Smooth muscle cell (in vitro differentiated cells): ENCODE data around the gene KRTAP20-4. TPM values are rescaled to one million over a fixed set of nuclear protein-coding genes. Genes with fewer than 3 reads are reported as not detected.

ENCODE experiments used
- DNase-seq: peaks from one replicate; lab custom pipeline; 2025; ENCODE audit not compliant: unreplicated experiment; lab: John Stamatoyannopoulos, UW
- H2AFZ ChIP-seq: fragments of 200-600 bp; sonication (generic); 2 replicates; pipeline ENCODE4 v1.6.0; 2016; ENCODE audit warnings: antibody characterized with exemption, low read depth, mild to moderate bottlenecking
- H3F3A ChIP-seq: fragments of 200-600 bp; sonication (generic); 2 replicates; pipeline ENCODE4 v1.6.0; 2017; ENCODE audit warnings: antibody characterized with exemption, low read depth
- H3K27ac ChIP-seq: fragments of 200-600 bp; sonication (generic); 2 replicates; pipeline ENCODE4 v1.5.1; 2016; ENCODE audit warnings: low read depth, mild to moderate bottlenecking
- H3K27me3 ChIP-seq: fragments of 200-600 bp; sonication (generic); 2 replicates; pipeline ENCODE4 v1.6.1; 2016; ENCODE audit warnings: low read depth, mild to moderate bottlenecking
- H3K36me3 ChIP-seq: fragments of 200-600 bp; sonication (generic); 2 replicates; pipeline ENCODE4 v1.5.1; 2016; ENCODE audit warnings: low read depth
- H3K4me1 ChIP-seq: fragments of 200-600 bp; sonication (generic); 2 replicates; pipeline ENCODE4 v1.5.1; 2016; ENCODE audit warnings: low read depth
- H3K4me2 ChIP-seq: fragments of 200-600 bp; sonication (generic); 2 replicates; pipeline ENCODE4 v1.6.0; 2016; ENCODE audit warnings: mild to moderate bottlenecking
- H3K4me3 ChIP-seq: fragments of 200-600 bp; sonication (generic); 2 replicates; pipeline ENCODE4 v1.5.1; 2016; ENCODE audit warnings: mild to moderate bottlenecking
- H3K79me2 ChIP-seq: fragments of 200-600 bp; sonication (generic); 2 replicates; pipeline ENCODE4 v1.6.0; 2016; ENCODE audit warnings: low read depth, mild to moderate bottlenecking
- H3K9ac ChIP-seq: fragments of 200-600 bp; sonication (generic); 2 replicates; pipeline ENCODE4 v1.6.0; 2016; ENCODE audit warnings: low read depth
- H3K9me3 ChIP-seq: fragments of 200-600 bp; sonication (generic); replicated peaks from 2 replicates; pipeline ENCODE4 v1.5.1; 2016; ENCODE audit warnings: low read depth
- H4K20me1 ChIP-seq: fragments of 200-600 bp; sonication (generic); 2 replicates; pipeline ENCODE4 v1.6.0; 2016; ENCODE audit warnings: low read depth
- WGBS: methylation state at CpG from one replicate; pipeline ENCODE4 v1.1.7; 2016; ENCODE audit warnings: low lambda C conversion rate; 5-methylcytosine and 5-hydroxymethylcytosine counted together
- polyA plus RNA-seq: library from polyadenylated mRNA; unstranded; fragments of >200 nt; fragmentation: Nextera tagmentation; extraction: Ambion mirVana; gene quantifications from 2 replicates; pipeline ENCODE4 v1.2.1, GENCODE V29; 2016
- total RNA-seq: library from RNA; depleted of rRNA; stranded (reverse); fragments of >200 nt; gene quantifications from 2 replicates; pipeline ENCODE4 v1.2.3, GENCODE V29; 2014
- TF ChIP-seq, protein P1 (sequence below): fragments of 200-600 bp; sonication (generic); IDR thresholded peaks from 2 replicates; pipeline ENCODE4 v1.5.1; 2017; ENCODE audit warnings: borderline replicate concordance, mild to moderate bottlenecking, antibody characterized with exemption; ENCODE audit not compliant: insufficient read depth, poor library complexity, severe bottlenecking

KRTAP20-4 gene
- total and polyA plus RNA-seq, 2 experiments from 2014 or later = not detected

- no peaks in the 10 kb centered on the region for H3K79me2 ChIP-seq
- DNase-seq = no peak
- H3F3A ChIP-seq = no peaks in the 10 kb centered on the region
- H3K4me1 ChIP-seq = no peaks in the 10 kb centered on the region
- H2AFZ ChIP-seq = no peak overlapping the region
- H3K4me2 ChIP-seq = no peak overlapping the region
- no peaks in the 10 kb centered on the region for H4K20me1 ChIP-seq
- H3K27ac ChIP-seq = no peak overlapping the region
- H3K4me3 ChIP-seq = no peak overlapping the region
- H3K9me3 ChIP-seq = no peaks in the 10 kb centered on the region
- TF ChIP-seq, protein P1, sequence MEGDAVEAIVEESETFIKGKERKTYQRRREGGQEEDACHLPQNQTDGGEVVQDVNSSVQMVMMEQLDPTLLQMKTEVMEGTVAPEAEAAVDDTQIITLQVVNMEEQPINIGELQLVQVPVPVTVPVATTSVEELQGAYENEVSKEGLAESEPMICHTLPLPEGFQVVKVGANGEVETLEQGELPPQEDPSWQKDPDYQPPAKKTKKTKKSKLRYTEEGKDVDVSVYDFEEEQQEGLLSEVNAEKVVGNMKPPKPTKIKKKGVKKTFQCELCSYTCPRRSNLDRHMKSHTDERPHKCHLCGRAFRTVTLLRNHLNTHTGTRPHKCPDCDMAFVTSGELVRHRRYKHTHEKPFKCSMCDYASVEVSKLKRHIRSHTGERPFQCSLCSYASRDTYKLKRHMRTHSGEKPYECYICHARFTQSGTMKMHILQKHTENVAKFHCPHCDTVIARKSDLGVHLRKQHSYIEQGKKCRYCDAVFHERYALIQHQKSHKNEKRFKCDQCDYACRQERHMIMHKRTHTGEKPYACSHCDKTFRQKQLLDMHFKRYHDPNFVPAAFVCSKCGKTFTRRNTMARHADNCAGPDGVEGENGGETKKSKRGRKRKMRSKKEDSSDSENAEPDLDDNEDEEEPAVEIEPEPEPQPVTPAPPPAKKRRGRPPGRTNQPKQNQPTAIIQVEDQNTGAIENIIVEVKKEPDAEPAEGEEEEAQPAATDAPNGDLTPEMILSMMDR = no peak
- no peak overlapping the region for H3K9ac ChIP-seq
- H3K27me3 ChIP-seq = no peaks in the 10 kb centered on the region
- H3K36me3 ChIP-seq = no peaks in the 10 kb centered on the region
Observed at GRCh38 chr21:30615199-30615598, 5.2 kb upstream of the KRTAP20-4 start.

- no peaks in the 10 kb centered on the region for H4K20me1 ChIP-seq
- no peaks in the 10 kb centered on the region for H3F3A ChIP-seq
- DNase-seq = no peak
- WGBS = 93% methylated on average over 2 of the region's 2 CpGs
- no peak within 1 kb of the TSS for H3K4me3 ChIP-seq
- H3K9ac ChIP-seq = no peak within 1 kb of the TSS
- no peak within 1 kb of the TSS for H3K4me2 ChIP-seq
- H3K36me3 ChIP-seq = no peaks in the 10 kb centered on the region
- no peak within 1 kb of the TSS for H3K27ac ChIP-seq
- H3K4me1 ChIP-seq = no peaks in the 10 kb centered on the region
- H3K79me2 ChIP-seq = no peaks in the 10 kb centered on the region
- no peaks in the 10 kb centered on the region for H3K27me3 ChIP-seq
- no peaks in the 10 kb centered on the region for H3K9me3 ChIP-seq
- TF ChIP-seq, protein P1 = no peak
- H2AFZ ChIP-seq = no peak within 1 kb of the TSS
Observed at GRCh38 chr21:30616125-30616524, 4.3 kb upstream of the KRTAP20-4 start, which contains the start of gene KRTAP20-1. Gene KRTAP20-1 (plus strand): TSS chr21:30616425. CDS start chr21:30616455, 30 bp downstream.

DNA sequence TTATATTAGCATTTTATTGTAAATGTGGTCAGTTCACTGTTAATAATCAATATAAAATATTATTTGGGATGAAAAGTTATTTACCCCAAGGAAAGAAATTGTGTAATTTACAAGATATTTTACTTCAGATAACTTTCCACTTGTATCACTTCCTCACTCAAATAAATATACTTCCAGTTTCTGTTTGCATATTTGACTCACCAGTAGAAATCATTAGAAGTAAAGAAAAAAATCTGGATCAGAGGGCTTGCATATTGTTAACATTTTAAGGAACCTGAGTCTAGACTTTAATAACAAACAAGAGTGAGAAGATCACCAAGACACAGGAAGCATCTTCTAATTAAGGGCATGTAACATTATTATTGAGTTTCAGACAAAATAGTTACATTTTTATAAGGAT, 347 bp upstream of the KRTAP20-4 start:
- Histone ChIP-seq H3K79me2 (no peaks in the 10 kb centered on the region), H3K27me3 (no peaks in the 10 kb centered on the region)

DNA sequence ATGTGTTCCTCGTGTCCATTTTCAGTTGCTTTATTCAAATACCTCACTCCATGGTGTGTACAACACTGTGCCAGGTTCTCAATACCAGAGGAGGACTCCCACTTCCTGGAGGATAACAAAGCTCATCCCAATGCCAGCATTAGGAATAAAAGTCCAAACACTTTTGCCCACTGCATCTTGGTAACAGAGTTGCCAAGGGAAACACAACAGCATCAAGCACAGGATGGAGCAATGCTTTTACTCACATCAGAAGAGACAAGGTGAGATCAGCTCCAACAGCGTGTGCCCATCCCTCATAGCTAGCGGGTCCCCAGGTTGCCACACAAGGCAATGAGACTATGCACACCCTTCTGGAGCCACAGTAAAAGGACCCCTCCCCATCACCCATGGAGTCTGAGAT, 2.9 kb downstream of the KRTAP20-4 start:
- no peak for DNase-seq
- H4K20me1 ChIP-seq = no peaks in the 10 kb centered on the region
- 91% methylated on average over 3 of the region's 3 CpGs for WGBS

More for the DNA sequence above, 347 bp upstream of the KRTAP20-4 start:
- no peak for DNase-seq
- Histone ChIP-seq H4K20me1 (no peaks in the 10 kb centered on the region), H3K9ac (no peak overlapping the region), H3K4me1 (no peaks in the 10 kb centered on the region), H3K4me2 (no peak overlapping the region), H3K36me3 (no peaks in the 10 kb centered on the region), H3K4me3 (no peak overlapping the region), H3K9me3 (no peaks in the 10 kb centered on the region), H2AFZ (no peak overlapping the region), H3K27ac (no peak overlapping the region), H3F3A (no peaks in the 10 kb centered on the region)
- TF ChIP-seq, protein P1 = no peak

More for the DNA sequence above, 2.9 kb downstream of the KRTAP20-4 start:
- Histone ChIP-seq H3K27me3 (no peaks in the 10 kb centered on the region), H3K36me3 (no peaks in the 10 kb centered on the region), H3K4me1 (no peaks in the 10 kb centered on the region), H3K9ac (no peak overlapping the region), H3K27ac (no peak overlapping the region), H3K4me3 (no peak overlapping the region), H3K79me2 (no peaks in the 10 kb centered on the region), H3K9me3 (no peaks in the 10 kb centered on the region), H2AFZ (no peak overlapping the region), H3K4me2 (no peak overlapping the region), H3F3A (no peaks in the 10 kb centered on the region)
- TF ChIP-seq, protein P1 = no peak
